CD4-positive, alpha-beta T cell (primary cell): ENCODE results near the gene B9D1. TPM values are rescaled to one million over a fixed set of nuclear protein-coding genes. Genes with fewer than 3 reads are reported as not detected.

ENCODE experiments used
- ATAC-seq: fragments of 200-7000 bp; cut with Tn5 transposase; one replicate; pipeline ENCODE4 v1.10.0; 2022; ENCODE audit warnings: mild to moderate bottlenecking; ENCODE audit not compliant: poor library complexity
- CTCF ChIA-PET: fragments of 350-600 bp; sonication (Branson Sonifier 250); formaldehyde crosslinking; loops from one replicate; lab custom pipeline; 2021; ENCODE audit warnings: antibody characterized with exemption, inconsistent platforms; lab: Charles Lee
- POLR2A ChIA-PET: fragments of 350-600 bp; sonication (Branson Sonifier 250); formaldehyde crosslinking; loops from one replicate; lab custom pipeline; 2021; ENCODE audit warnings: antibody characterized with exemption, inconsistent platforms; lab: Charles Lee
- DNase-seq, 14 experiments: peaks; one replicate each; pipeline ENCODE4 v3.0.0-alpha.2; 2013 to 2020; ENCODE audit warnings: mixed read lengths in 2 of 14
- H3K27ac ChIP-seq, 2 donors: one replicate each; pipeline versions ENCODE4 v1.5.1 to v1.7.0; 2013; ENCODE audit warnings: low read length in 2 of 2, low read depth in 1 of 2, mild to moderate bottlenecking in 1 of 2
- H3K27me3 ChIP-seq, 2 experiments: 1 replicate in 1 of 2; 2 replicates in 1 of 2; pipeline versions ENCODE4 v1.6.1 to v1.7.0; 2013; ENCODE audit warnings: low read length in 2 of 2, control low read depth in 1 of 2, mild to moderate bottlenecking in 1 of 2, moderate library complexity in 1 of 2; ENCODE audit not compliant: insufficient read depth in 2 of 2, control insufficient read depth in 1 of 2
- H3K36me3 ChIP-seq: one replicate; pipeline ENCODE4 v1.6.1; 2013; ENCODE audit warnings: low read length, control low read depth; ENCODE audit not compliant: insufficient read depth
- H3K4me1 ChIP-seq: one replicate; pipeline ENCODE4 v1.6.1; 2013; ENCODE audit warnings: low read length, control low read depth; ENCODE audit not compliant: insufficient read depth
- H3K4me3 ChIP-seq: one replicate; pipeline ENCODE4 v1.5.1; 2013; ENCODE audit warnings: mild to moderate bottlenecking, low read length, moderate library complexity
- H3K9me3 ChIP-seq, 2 experiments: 1 replicate in 1 of 2; 2 replicates in 1 of 2; pipeline versions ENCODE4 v1.6.1 to v1.7.0; 2013; ENCODE audit warnings: low read length in 2 of 2, mild to moderate bottlenecking in 2 of 2, control low read depth in 1 of 2, moderate library complexity in 1 of 2; ENCODE audit not compliant: control insufficient read depth in 1 of 2, insufficient read depth in 1 of 2
- H3K27ac Mint-ChIP-seq: one replicate; pipeline ENCODE4 v1.8.0; 2020; ENCODE audit warnings: mixed read lengths
- H3K27me3 Mint-ChIP-seq: one replicate; pipeline ENCODE4 v1.8.0; 2021; ENCODE audit warnings: mixed read lengths
- H3K36me3 Mint-ChIP-seq: one replicate; pipeline ENCODE4 v1.8.0; 2021; ENCODE audit warnings: low read depth, mixed read lengths
- H3K4me1 Mint-ChIP-seq: one replicate; pipeline ENCODE4 v1.8.0; 2021; ENCODE audit warnings: low read depth, mixed read lengths
- H3K4me3 Mint-ChIP-seq: one replicate; pipeline ENCODE4 v1.8.0; 2020; ENCODE audit warnings: mild to moderate bottlenecking, mixed read lengths
- H3K9me3 Mint-ChIP-seq: one replicate; pipeline ENCODE4 v1.8.0; 2020; ENCODE audit warnings: mixed read lengths
- intact Hi-C, 2 experiments: fragments of 100-400 bp; cut with DNase I in 1 of 2; cut with micrococcal nuclease in 1 of 2; formaldehyde crosslinking; loops; one replicate each; pipeline versions ENCODE4 v1.15.1 to v1.9.0; 2023 to 2025; cut with DNase I, micrococcal nuclease
- total RNA-seq, 174 experiments: library from RNA in 2 of 174; stranded (reverse) in 2 of 174; gene quantifications; one replicate each; pipeline ENCODE4 v1.2.3 and lab custom pipeline; 2021 to 2026
- TF ChIP-seq, protein P1 (sequence below): fragments of 200-600 bp; IDR thresholded peaks from one replicate; pipeline ENCODE4 v1.8.0; 2022; ENCODE audit warnings: antibody characterized with exemption, mild to moderate bottlenecking

Gene B9D1
- total RNA-seq, 2 experiments from 2014 or later, result 0.66 to 0.73 TPM

DNA sequence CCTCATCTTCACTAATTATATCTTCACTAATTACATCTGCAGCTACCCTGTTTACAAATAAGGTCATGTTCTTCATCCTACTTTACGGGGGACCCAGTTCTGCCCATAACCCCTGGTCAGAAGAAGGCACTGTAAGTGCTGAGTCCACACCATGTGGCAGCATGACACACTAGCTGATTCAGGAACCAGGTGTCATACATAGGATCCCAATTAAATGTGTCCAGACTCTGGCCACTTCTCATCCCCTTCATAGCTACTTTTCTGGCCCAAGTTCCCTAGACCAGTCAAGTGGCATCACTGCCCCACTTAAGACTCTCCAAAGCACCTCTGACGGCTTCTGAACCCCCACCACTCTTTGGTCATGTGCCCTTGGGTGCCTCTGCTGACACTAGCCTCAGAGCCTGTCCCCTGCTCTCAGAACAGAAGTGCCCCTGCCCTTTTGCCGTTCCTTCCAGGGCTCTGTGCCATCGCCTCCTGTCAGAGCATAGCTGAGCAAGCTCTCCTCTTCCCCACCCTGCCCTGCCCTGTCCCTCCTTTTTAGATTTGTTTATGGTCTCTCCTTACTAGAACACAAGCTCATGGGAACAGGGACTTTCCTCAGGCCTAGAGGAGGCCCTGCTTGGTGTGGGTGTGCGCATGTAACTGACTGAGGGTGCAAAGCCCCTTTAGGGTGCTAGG is 61.1 kb downstream of the B9D1 start:
- ChIA-PET CTCF (no interaction called here), POLR2A (no interaction called here)

DNA sequence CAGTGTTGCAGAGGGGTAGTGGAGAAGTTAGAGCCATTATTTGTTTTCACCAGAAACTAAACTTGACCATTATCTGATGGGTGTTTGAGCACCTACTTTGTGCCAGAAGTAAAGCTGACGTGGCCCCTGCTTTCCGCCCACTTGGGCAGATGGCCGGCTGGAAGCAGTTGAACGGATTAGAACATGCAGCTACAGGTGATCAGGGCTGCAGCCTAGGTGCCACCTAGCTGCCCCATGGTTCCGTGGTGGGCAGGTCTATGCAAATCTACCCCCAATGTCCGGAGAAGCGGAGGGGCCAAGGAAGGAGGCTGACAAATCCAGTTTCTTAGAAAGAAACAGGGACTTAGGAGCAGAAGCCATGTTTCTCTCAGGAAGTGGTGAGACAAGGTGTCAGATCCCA is 62.7 kb downstream of the B9D1 start:
- Mint-ChIP-seq H3K36me3 (no peaks in the 10 kb centered on the region), H3K4me3 (no peak overlapping the region), H3K27me3 (peaks cover 4% of the 10 kb centered on the region), H3K27ac (no peak overlapping the region), H3K4me1 (no peaks in the 10 kb centered on the region), H3K9me3 (no peaks in the 10 kb centered on the region)
- DNase-seq (no peak), ATAC-seq (no peak)
- POLR2A ChIA-PET, result interaction anchor here (0.8 kb wide), 1 partner anchor 10 kb away, joined by 3 read pairs; no protein-coding TSS in a partner anchor
- Histone ChIP-seq H3K9me3 (no peaks in the 10 kb centered on the region), H3K36me3 (no peaks in the 10 kb centered on the region), H3K4me3 (no peak overlapping the region), H3K27ac (no peak overlapping the region), H3K4me1 (peaks cover 6% of the 10 kb centered on the region), H3K27me3 (peaks cover 0 to 7% of the 10 kb centered on the region in 2 experiments)
- TF ChIP-seq, protein P1, sequence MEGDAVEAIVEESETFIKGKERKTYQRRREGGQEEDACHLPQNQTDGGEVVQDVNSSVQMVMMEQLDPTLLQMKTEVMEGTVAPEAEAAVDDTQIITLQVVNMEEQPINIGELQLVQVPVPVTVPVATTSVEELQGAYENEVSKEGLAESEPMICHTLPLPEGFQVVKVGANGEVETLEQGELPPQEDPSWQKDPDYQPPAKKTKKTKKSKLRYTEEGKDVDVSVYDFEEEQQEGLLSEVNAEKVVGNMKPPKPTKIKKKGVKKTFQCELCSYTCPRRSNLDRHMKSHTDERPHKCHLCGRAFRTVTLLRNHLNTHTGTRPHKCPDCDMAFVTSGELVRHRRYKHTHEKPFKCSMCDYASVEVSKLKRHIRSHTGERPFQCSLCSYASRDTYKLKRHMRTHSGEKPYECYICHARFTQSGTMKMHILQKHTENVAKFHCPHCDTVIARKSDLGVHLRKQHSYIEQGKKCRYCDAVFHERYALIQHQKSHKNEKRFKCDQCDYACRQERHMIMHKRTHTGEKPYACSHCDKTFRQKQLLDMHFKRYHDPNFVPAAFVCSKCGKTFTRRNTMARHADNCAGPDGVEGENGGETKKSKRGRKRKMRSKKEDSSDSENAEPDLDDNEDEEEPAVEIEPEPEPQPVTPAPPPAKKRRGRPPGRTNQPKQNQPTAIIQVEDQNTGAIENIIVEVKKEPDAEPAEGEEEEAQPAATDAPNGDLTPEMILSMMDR, result no peak
- CTCF ChIA-PET, result no interaction called here
- intact Hi-C loops, result no loop called here

More for the DNA sequence above, 61.1 kb downstream of the B9D1 start:
- Mint-ChIP-seq H3K27me3 (peaks cover 17% of the 10 kb centered on the region), H3K4me1 (peaks cover 13% of the 10 kb centered on the region), H3K4me3 (no peak overlapping the region), H3K9me3 (no peaks in the 10 kb centered on the region), H3K36me3 (no peaks in the 10 kb centered on the region), H3K27ac (no peak overlapping the region)
- Histone ChIP-seq H3K27me3 (peaks cover 0 to 7% of the 10 kb centered on the region in 2 experiments), H3K4me1 (peaks cover 21% of the 10 kb centered on the region), H3K36me3 (no peaks in the 10 kb centered on the region), H3K27ac (no peak overlapping the region), H3K4me3 (no peak overlapping the region), H3K9me3 (no peaks in the 10 kb centered on the region)
- DNase-seq (no peak), ATAC-seq (no peak)
- TF ChIP-seq, protein P1, result no peak
- intact Hi-C loops, result no loop called here

DNA sequence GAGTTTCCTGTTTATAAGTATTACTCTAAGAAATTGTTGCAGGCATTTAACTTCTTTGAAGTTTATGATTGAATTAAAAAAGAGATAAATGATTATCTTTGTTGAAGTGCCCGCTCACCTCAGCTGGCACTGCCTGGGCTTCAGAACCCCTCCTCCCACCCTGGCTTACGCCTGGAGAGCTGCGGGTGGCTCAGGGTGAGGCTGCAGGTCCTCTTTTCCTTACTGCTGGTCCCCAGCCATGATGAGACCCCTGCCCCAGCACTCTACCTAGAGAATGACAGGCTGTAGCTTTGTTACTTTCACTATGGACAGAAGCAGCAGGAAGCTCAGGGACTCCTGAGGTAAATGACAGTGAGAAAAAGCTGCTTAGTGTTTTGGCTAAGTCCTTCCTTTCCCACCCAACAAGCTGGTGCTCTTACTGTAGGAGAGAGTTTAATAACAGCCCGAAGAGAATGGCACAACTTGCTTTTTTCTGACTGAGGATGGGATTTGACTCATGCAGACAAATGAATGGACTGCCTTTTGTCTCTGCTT is 63.2 kb downstream of the B9D1 start:
- TF ChIP-seq, protein P1, result no peak
- POLR2A ChIA-PET, result interaction anchor here (0.8 kb wide), 1 partner anchor 10 kb away, joined by 3 read pairs; no protein-coding TSS in a partner anchor
- DNase-seq, result no peak
- Mint-ChIP-seq H3K4me3 (no peak overlapping the region), H3K36me3 (no peaks in the 10 kb centered on the region), H3K27me3 (peaks cover 4% of the 10 kb centered on the region), H3K9me3 (no peaks in the 10 kb centered on the region), H3K4me1 (no peaks in the 10 kb centered on the region), H3K27ac (no peak overlapping the region)
- Histone ChIP-seq H3K9me3 (no peaks in the 10 kb centered on the region), H3K4me3 (no peak overlapping the region), H3K27me3 (peaks cover 0 to 6% of the 10 kb centered on the region in 2 experiments), H3K27ac (no peak overlapping the region), H3K4me1 (peaks cover 2% of the 10 kb centered on the region), H3K36me3 (no peaks in the 10 kb centered on the region)
- CTCF ChIA-PET, result no interaction called here
- intact Hi-C loops, result no loop called here
- no peak for ATAC-seq
